ENCODE data around the gene BAIAP2. TPM values are rescaled to one million over a fixed set of nuclear protein-coding genes. Genes with fewer than 3 reads are reported as not detected.

Gene BAIAP2
- total RNA-seq (10 to 100 TPM in 1 of 2 experiments, 1 to 10 TPM in 1; 7.4 to 11.7 TPM), polyA plus RNA-seq (1 to 10 TPM; 2.2 to 6.9 (median 2.6) TPM), total RNA-seq (5.3 to 22.7 (median 10.4) reads per million in 6 experiments)

- Mint-ChIP-seq H3K4me1 (peaks cover 14 to 29% (median 21%) of the 10 kb centered on the region in 4 donors), H3K27me3 (peaks cover 0 to 4% (median 0%) of the 10 kb centered on the region in 5 donors), H3K4me3 (peak within 1 kb of the TSS; percentile 84 to 97 (median 94)), H3K36me3 (no peaks in the 10 kb centered on the region), H3K27ac (peak within 1 kb of the TSS; percentile 51 to 96 (median 90)), H3K9me3 (no peaks in the 10 kb centered on the region)
- POLR2A ChIA-PET = interaction anchor here (0.8 to 2.1 kb wide), 3 partner anchors 10 to 30 kb away, joined by 3 to 9 read pairs (median 4); no protein-coding TSS in a partner anchor
- ATAC-seq (peak; percentile 87 to 88), DNase-seq (peak; percentile 88 to 100 (median 95))
Measured at GRCh38 chr17:81034779-81035520, at the start of gene BAIAP2. Gene BAIAP2 (plus strand): TSS chr17:81035151. CDS start chr17:81035255, 104 bp downstream.

GRCh38 chr17:80986046-80986445 is 48.9 kb upstream of the BAIAP2 start:
- peaks cover 0 to 6% (median 0%) of the 10 kb centered on the region in 5 donors for H3K27me3 Mint-ChIP-seq

GRCh38 chr17:80986816-80987475 is 48.0 kb upstream of the BAIAP2 start:
- no peak for DNase-seq
- peaks cover 0 to 6% (median 0%) of the 10 kb centered on the region in 5 donors for H3K27me3 Mint-ChIP-seq
- H3K4me1 Mint-ChIP-seq = peaks cover 1 to 37% (median 13%) of the 10 kb centered on the region in 4 donors
- ATAC-seq = no peak
- H3K36me3 Mint-ChIP-seq = no peaks in the 10 kb centered on the region
- H3K9me3 Mint-ChIP-seq = no peaks in the 10 kb centered on the region
- POLR2A ChIA-PET = no interaction called here
- H3K4me3 Mint-ChIP-seq = no peak overlapping the region
- H3K27ac Mint-ChIP-seq = no peak overlapping the region

More at GRCh38 chr17:80986046-80986445, 48.9 kb upstream of the BAIAP2 start:
- H3K36me3 Mint-ChIP-seq = no peaks in the 10 kb centered on the region
- no peak overlapping the region for H3K4me3 Mint-ChIP-seq
- DNase-seq = no peak
- POLR2A ChIA-PET = interaction anchor here (0.7 kb wide), 1 partner anchor 768 kb away, joined by 3 read pairs; no protein-coding TSS in a partner anchor
- no peak overlapping the region for H3K27ac Mint-ChIP-seq
- no peaks in the 10 kb centered on the region for H3K9me3 Mint-ChIP-seq
- no peak for ATAC-seq
- peaks cover 1 to 34% (median 13%) of the 10 kb centered on the region in 4 donors for H3K4me1 Mint-ChIP-seq

GRCh38 chr17:80987941-80988461 is 47.0 kb upstream of the BAIAP2 start:
- Mint-ChIP-seq H3K36me3 (no peaks in the 10 kb centered on the region), H3K9me3 (no peaks in the 10 kb centered on the region), H3K4me3 (no peak overlapping the region), H3K4me1 (peaks cover 4 to 40% (median 17%) of the 10 kb centered on the region in 4 donors), H3K27ac (no peak overlapping the region), H3K27me3 (peaks cover 0 to 1% (median 0%) of the 10 kb centered on the region in 5 donors)
- ATAC-seq (no peak), DNase-seq (no peak)
- POLR2A ChIA-PET = interaction anchor here (0.8 kb wide), 1 partner anchor 15 kb away, joined by 5 read pairs; no protein-coding TSS in a partner anchor

- POLR2A ChIA-PET = interaction anchor here (1.0 kb wide), 2 partner anchors 112 to 494 kb away, joined by 3 to 4 read pairs; no protein-coding TSS in a partner anchor
- Mint-ChIP-seq H3K36me3 (no peaks in the 10 kb centered on the region), H3K27ac (peak overlapping the region in 2 of 10 donors; percentile 8 to 36), H3K4me1 (peaks cover 10 to 46% (median 27%) of the 10 kb centered on the region in 4 donors), H3K27me3 (peaks cover 0 to 1% (median 0%) of the 10 kb centered on the region in 5 donors), H3K9me3 (no peaks in the 10 kb centered on the region), H3K4me3 (peak overlapping the region in 7 of 10 donors; percentile 9 to 89 (median 77))
- DNase-seq (no peak), ATAC-seq (no peak)
Measured at GRCh38 chr17:80989586-80989913, 45.4 kb upstream of the BAIAP2 start.

- ATAC-seq (peak; percentile 3 to 58), DNase-seq (no peak)
- Mint-ChIP-seq H3K4me3 (peak overlapping the region; percentile 78 to 89 (median 80)), H3K27ac (peak overlapping the region; percentile 56 to 90 (median 86)), H3K36me3 (peaks cover 0 to 10% (median 5%) of the 10 kb centered on the region in 3 donors), H3K9me3 (no peaks in the 10 kb centered on the region), H3K4me1 (peaks cover 12 to 46% (median 29%) of the 10 kb centered on the region in 4 donors), H3K27me3 (no peaks in the 10 kb centered on the region)
- POLR2A ChIA-PET = interaction anchor here (0.6 to 4.6 kb wide), 10 partner anchors 13 to 610 kb away, joined by 3 to 29 read pairs (median 4); no protein-coding TSS in a partner anchor
Measured at GRCh38 chr17:80990921-80991644, 43.9 kb upstream of the BAIAP2 start.

- H3K9me3 Mint-ChIP-seq = no peaks in the 10 kb centered on the region
- DNase-seq (peak; percentile 44 to 87 (median 72)), ATAC-seq (peak; percentile 67 to 73)
- peaks cover 0 to 13% (median 5%) of the 10 kb centered on the region in 3 donors for H3K36me3 Mint-ChIP-seq
- H3K27ac Mint-ChIP-seq = peak within 1 kb of the TSS; percentile 79 to 90 (median 86)
- no peaks in the 10 kb centered on the region for H3K27me3 Mint-ChIP-seq
- H3K4me3 Mint-ChIP-seq = peak within 1 kb of the TSS; percentile 78 to 89 (median 80)
- POLR2A ChIA-PET = interaction anchor here (0.6 to 4.6 kb wide), 8 partner anchors 13 to 537 kb away, joined by 3 to 29 read pairs (median 3); no protein-coding TSS in a partner anchor
- H3K4me1 Mint-ChIP-seq = peaks cover 12 to 45% (median 29%) of the 10 kb centered on the region in 4 donors
Measured at GRCh38 chr17:80991645-80992076, 43.3 kb upstream of the BAIAP2 start, which contains the start of gene CHMP6. Gene CHMP6 (plus strand): TSS chr17:80991841. CDS start chr17:80991919, 78 bp downstream.

GRCh38 chr17:80992077-80992947 is 42.6 kb upstream of the BAIAP2 start:
- H3K36me3 Mint-ChIP-seq = peaks cover 0 to 19% (median 5%) of the 10 kb centered on the region in 3 donors
- POLR2A ChIA-PET = interaction anchor here (0.8 to 4.6 kb wide), 7 partner anchors 12 to 538 kb away, joined by 3 to 29 read pairs (median 3); no protein-coding TSS in a partner anchor
- H3K27ac Mint-ChIP-seq = peak overlapping the region; percentile 7 to 89 (median 78)
- H3K4me1 Mint-ChIP-seq = peaks cover 12 to 38% (median 29%) of the 10 kb centered on the region in 4 donors
- ATAC-seq = peak; percentile 29 to 37
- DNase-seq = no peak
- H3K4me3 Mint-ChIP-seq = peak overlapping the region; percentile 71 to 88 (median 78)
- H3K27me3 Mint-ChIP-seq = no peaks in the 10 kb centered on the region
- no peaks in the 10 kb centered on the region for H3K9me3 Mint-ChIP-seq

GRCh38 chr17:80992948-80993624 is 41.9 kb upstream of the BAIAP2 start:
- DNase-seq = no peak
- POLR2A ChIA-PET = interaction anchor here (1.6 to 4.6 kb wide), 2 partner anchors 25 to 28 kb away, joined by 3 to 29 read pairs; no protein-coding TSS in a partner anchor

GRCh38 chr17:80995131-80995530 is 39.8 kb upstream of the BAIAP2 start:
- peaks cover 0 to 33% (median 5%) of the 10 kb centered on the region in 3 donors for H3K36me3 Mint-ChIP-seq
- no peak overlapping the region for H3K27ac Mint-ChIP-seq
- peak overlapping the region in 2 of 10 donors; percentile 11 to 54 for H3K4me3 Mint-ChIP-seq
- POLR2A ChIA-PET = interaction anchor here (4.6 kb wide), 1 partner anchor 23 kb away, joined by 29 read pairs; no protein-coding TSS in a partner anchor
- peaks cover 12 to 27% (median 16%) of the 10 kb centered on the region in 4 donors for H3K4me1 Mint-ChIP-seq
- no peaks in the 10 kb centered on the region for H3K27me3 Mint-ChIP-seq
- ATAC-seq (no peak), DNase-seq (no peak)
- H3K9me3 Mint-ChIP-seq = no peaks in the 10 kb centered on the region

More at GRCh38 chr17:80992948-80993624, 41.9 kb upstream of the BAIAP2 start:
- Mint-ChIP-seq H3K4me3 (peak overlapping the region; percentile 61 to 88 (median 78)), H3K4me1 (peaks cover 12 to 38% (median 26%) of the 10 kb centered on the region in 4 donors), H3K9me3 (no peaks in the 10 kb centered on the region), H3K27me3 (no peaks in the 10 kb centered on the region), H3K36me3 (peaks cover 0 to 21% (median 5%) of the 10 kb centered on the region in 3 donors), H3K27ac (peak overlapping the region; percentile 7 to 89 (median 78))
- ATAC-seq = no peak

Data from naive thymus-derived CD8-positive, alpha-beta T cell (primary cell).